ENCODE measurements around the gene SESN1. TPM values are rescaled to one million over a fixed set of nuclear protein-coding genes. Genes with fewer than 3 reads are reported as not detected.

SESN1 gene
- total and polyA plus RNA-seq, 9 of the 15 experiments (the other 6 are each of a cell fraction or from before 2014, with no cell fraction given), result 3.1 to 13.0 (median 7.4) TPM

- no peak for TF ChIP-seq CBX3 (IDR thresholded peaks at IDR 0.05; ENCODE audit: borderline replicate concordance in 1 of 2, low read length in 2 of 2)
- TF ChIP-seq POLR2G (IDR thresholded peaks at IDR 0.05; ENCODE audit: low read depth, low read length), result no peak
- TF ChIP-seq TAF7 (tag; IDR thresholded peaks at IDR 0.05), result no peak
- no peak for TF ChIP-seq SREBF1 (IDR thresholded peaks at IDR 0.05; ENCODE audit: borderline replicate concordance, low read depth, low read length)
- no peak for TF ChIP-seq HCFC1 (IDR thresholded peaks at IDR 0.05; ENCODE audit: low read depth, low read length)
- no peak for TF ChIP-seq FOXP1 (CRISPR knock-in tag; IDR thresholded peaks at IDR 0.05)
- no peak for TF ChIP-seq NFE2L1 (tag; IDR thresholded peaks at IDR 0.05; ENCODE audit: borderline replicate concordance, low read depth)
- peak; percentile 51; the same call in 1 of the 2 replicates for TF ChIP-seq ZNF644 (tag; IDR thresholded peaks at IDR 0.05; ENCODE audit: low read depth)
- TF ChIP-seq MBD1 (CRISPR knock-in tag; IDR thresholded peaks at IDR 0.05), result no peak
- TF ChIP-seq ZBTB40 (IDR thresholded peaks at IDR 0.05), result no peak
- no peak for TF ChIP-seq ZBTB40 (CRISPR knock-in tag; IDR thresholded peaks at IDR 0.05)
- TF ChIP-seq GMEB1 (CRISPR knock-in tag; IDR thresholded peaks at IDR 0.05), result no peak
- no peak for TF ChIP-seq ZNF778 (CRISPR knock-in tag; IDR thresholded peaks at IDR 0.05)
- no peak for TF ChIP-seq PYGO2 (tag; IDR thresholded peaks at IDR 0.05)
- no peak for TF ChIP-seq SPI1 (IDR thresholded peaks at IDR 0.05; ENCODE audit: borderline replicate concordance, low read depth, low read length)
- no peak for TF ChIP-seq ETV1 (tag; conservative IDR thresholded peaks at IDR 0.05; ENCODE audit: low read depth)
- TF ChIP-seq HNRNPUL1 (IDR thresholded peaks at IDR 0.05; ENCODE audit: low read length), result no peak
Observed at GRCh38 chr6:109045493-109045892, 49.2 kb downstream of the SESN1 start (continued).
